HG02588 (cell line): ENCODE measurements around the gene MAP1LC3C.
"Not testable (repeated sequence)": the region's sequence is repeated elsewhere in the genome, so short reads cannot be mapped to it uniquely, and the experiment has no call there.

Experiments
- ATAC-seq: cut with Tn5 transposase; IDR thresholded peaks from one replicate; pipeline ENCODE4 v1.9.1; 2021; ENCODE audit warnings: mild to moderate bottlenecking, moderate library complexity; ENCODE audit not compliant: unreplicated experiment

MAP1LC3C gene

GRCh38 chr1:241994171-241994570 lies 4.7 kb downstream of the MAP1LC3C start:
- ATAC-seq, result no peak

GRCh38 chr1:241992734-241993133 lies 6.2 kb downstream of the MAP1LC3C start:
- ATAC-seq, result no peak

- no peak for ATAC-seq
Observed at GRCh38 chr1:241990040-241990439, 8.9 kb downstream of the MAP1LC3C start.

GRCh38 chr1:241988389-241988930 lies 10.4 kb downstream of the MAP1LC3C start:
- ATAC-seq, result not testable (repeated sequence)

- no peak for ATAC-seq
Observed at GRCh38 chr1:241985787-241986186, 13.1 kb downstream of the MAP1LC3C start.

- ATAC-seq, result no peak
Observed at GRCh38 chr1:241979926-241980325, 19.0 kb downstream of the MAP1LC3C start.

- ATAC-seq, result no peak
Observed at GRCh38 chr1:241979071-241979470, 19.8 kb downstream of the MAP1LC3C start.

- ATAC-seq, result no peak
Observed at GRCh38 chr1:241976229-241976628, 22.7 kb downstream of the MAP1LC3C start.

GRCh38 chr1:241972703-241973369 lies 26.1 kb downstream of the MAP1LC3C start:
- ATAC-seq, result no peak

- no peak for ATAC-seq
Observed at GRCh38 chr1:241968611-241969010, 30.3 kb downstream of the MAP1LC3C start.

GRCh38 chr1:241964550-241965282 lies 34.2 kb downstream of the MAP1LC3C start:
- no peak for ATAC-seq

GRCh38 chr1:241963722-241964121 lies 35.2 kb downstream of the MAP1LC3C start:
- no peak for ATAC-seq

- ATAC-seq, result no peak
Observed at GRCh38 chr1:241962153-241962552, 36.7 kb downstream of the MAP1LC3C start.

GRCh38 chr1:241957692-241958494 lies 41.0 kb downstream of the MAP1LC3C start, which contains the start of gene BECN2:
TSS of gene BECN2 (plus strand) at chr1:241957767. CDS start at chr1:241957767, 0 bp downstream.
- no peak for ATAC-seq

- no peak for ATAC-seq
Observed at GRCh38 chr1:241950390-241950789, 48.5 kb downstream of the MAP1LC3C start.

- no peak for ATAC-seq
Observed at GRCh38 chr1:241947354-241947753, 51.5 kb downstream of the MAP1LC3C start.
